Activated CD4-positive, alpha-beta T cell treated with anti-CD3 and anti-CD28 coated beads for 1 hour (primary cell): ENCODE data around the gene MINDY4.

Experiments
- DNase-seq: peaks from one replicate; pipeline ENCODE4 v3.0.0-alpha.2; 2020

The MINDY4 gene

GRCh38 chr7:30920584-30921539 lies 149.6 kb downstream of the MINDY4 start:
- no peak for DNase-seq

- no peak for DNase-seq
These were observed 150.6 kb downstream of the MINDY4 start for GRCh38 chr7:30921540-30922401.

- DNase-seq = no peak
These were observed 151.4 kb downstream of the MINDY4 start for GRCh38 chr7:30922596-30922995.

GRCh38 chr7:30923009-30923773 lies 152.0 kb downstream of the MINDY4 start:
- DNase-seq = no peak

GRCh38 chr7:30923774-30924413 lies 152.7 kb downstream of the MINDY4 start:
- DNase-seq = peak; percentile 4

- DNase-seq = peak; percentile 5
These were observed 153.4 kb downstream of the MINDY4 start for GRCh38 chr7:30924624-30925023.

GRCh38 chr7:30925117-30925516 lies 153.9 kb downstream of the MINDY4 start:
- no peak for DNase-seq

- DNase-seq = no peak
These were observed 154.7 kb downstream of the MINDY4 start for GRCh38 chr7:30925913-30926312.

- no peak for DNase-seq
These were observed 155.1 kb downstream of the MINDY4 start for GRCh38 chr7:30926313-30926712.

GRCh38 chr7:30927040-30927439 lies 155.8 kb downstream of the MINDY4 start:
- no peak for DNase-seq

GRCh38 chr7:30927559-30927958 lies 156.3 kb downstream of the MINDY4 start:
- no peak for DNase-seq

- DNase-seq = peak; percentile 1
These were observed 157.1 kb downstream of the MINDY4 start for GRCh38 chr7:30928254-30928872.

- DNase-seq = no peak
These were observed 158.5 kb downstream of the MINDY4 start for GRCh38 chr7:30929686-30930085.

- no peak for DNase-seq
These were observed 159.4 kb downstream of the MINDY4 start for GRCh38 chr7:30930621-30931020.

- no peak for DNase-seq
These were observed 160.1 kb downstream of the MINDY4 start for GRCh38 chr7:30931161-30931928.

GRCh38 chr7:30931929-30932540 lies 160.8 kb downstream of the MINDY4 start:
- peak; percentile 0 for DNase-seq

- no peak for DNase-seq
These were observed 161.3 kb downstream of the MINDY4 start for GRCh38 chr7:30932562-30932961.

- peak; percentile 6 for DNase-seq
These were observed 162.1 kb downstream of the MINDY4 start for GRCh38 chr7:30933124-30933974.

- DNase-seq = no peak
These were observed 163.0 kb downstream of the MINDY4 start for GRCh38 chr7:30934225-30934624.
